SK-N-SH (cell line): ENCODE measurements around the gene DCLK1. TPM values are rescaled to one million over a fixed set of nuclear protein-coding genes. Genes with fewer than 3 reads are reported as not detected.

ENCODE experiments used
- CTCF ChIA-PET: fragments of 300-600, 350-600 bp; formaldehyde crosslinking; extraction: SDS; loops from one replicate; lab custom pipeline; 2021; lab: Yijun Ruan, JAX
- POLR2A ChIA-PET: fragments of 350-600 bp; sonication (Branson Sonifier 250); formaldehyde crosslinking; extraction: SDS; loops from one replicate; lab custom pipeline; 2020; ENCODE audit warnings: antibody characterized with exemption, inconsistent platforms; lab: Yijun Ruan, JAX
- DNase-seq: peaks from one replicate; pipeline ENCODE4 v3.0.0; 2012
- H2AFZ ChIP-seq: fragments of 200-600 bp; sonication (generic); 2 replicates; pipeline ENCODE4 v1.8.1; 2016; ENCODE audit warnings: antibody characterized with exemption, mild to moderate bottlenecking, low read depth
- H3F3A ChIP-seq: fragments of 200-600 bp; sonication (generic); replicated peaks from 2 replicates; pipeline ENCODE3; 2016; ENCODE audit warnings: antibody characterized with exemption, mild to moderate bottlenecking; ENCODE audit not compliant: insufficient read depth
- H3K27ac ChIP-seq, 2 experiments: fragments of 200-500 bp in 1 of 2; fragments of 200-600 bp in 1 of 2; sonication (Bioruptor generic) in 1 of 2; sonication (generic), shearing (Covaris generic) in 1 of 2; 2 replicates each; pipeline versions ENCODE4 v1.5.1 to v1.6.1; 2014 to 2016; ENCODE audit warnings: low read depth in 2 of 2, inconsistent platforms in 1 of 2, low read length in 1 of 2, mild to moderate bottlenecking in 1 of 2, mixed read lengths in 1 of 2
- H3K27me3 ChIP-seq: fragments of 200-600 bp; sonication (generic), shearing (Covaris generic); 2 replicates; pipeline ENCODE4 v1.6.1; 2016; ENCODE audit warnings: mixed run types; ENCODE audit not compliant: insufficient read depth
- H3K36me3 ChIP-seq, 2 experiments: fragments of 200-500 bp in 1 of 2; fragments of 200-600 bp in 1 of 2; sonication (Bioruptor generic) in 1 of 2; sonication (generic) in 1 of 2; replicated peaks in 1 of 2; 2 replicates each; pipeline versions ENCODE3 to v1.5.1; 2014 to 2016; ENCODE audit warnings: low read length in 1 of 2, mild to moderate bottlenecking in 1 of 2; ENCODE audit not compliant: insufficient read depth in 2 of 2, control insufficient read depth in 1 of 2
- H3K4me1 ChIP-seq, 2 experiments: fragments of 200-500 bp in 1 of 2; fragments of 200-600 bp in 1 of 2; sonication (Bioruptor generic) in 1 of 2; sonication (generic), shearing (Covaris generic) in 1 of 2; 2 replicates each; pipeline versions ENCODE4 v1.5.1 to v1.6.1; 2014 to 2016; ENCODE audit warnings: low read depth in 1 of 2, low read length in 1 of 2, mixed run types in 1 of 2; ENCODE audit not compliant: insufficient read depth in 2 of 2, control insufficient read depth in 1 of 2
- H3K4me2 ChIP-seq: fragments of 200-600 bp; sonication (generic), shearing (Covaris generic); 2 replicates; pipeline ENCODE4 v1.6.1; 2017; ENCODE audit warnings: mixed run types
- H3K4me3 ChIP-seq, 2 experiments: fragments of 200-500 bp in 1 of 2; fragments of 200-600 bp in 1 of 2; sonication (Bioruptor generic) in 1 of 2; sonication (generic), shearing (Covaris generic) in 1 of 2; 2 replicates each; pipeline versions ENCODE4 v1.5.1 to v1.8.1; 2014 to 2016; ENCODE audit warnings: low read depth in 2 of 2, inconsistent platforms in 1 of 2, low read length in 1 of 2, mild to moderate bottlenecking in 1 of 2, mixed read lengths in 1 of 2, moderate library complexity in 1 of 2
- H3K79me2 ChIP-seq: fragments of 200-600 bp; sonication (generic); 2 replicates; pipeline ENCODE4 v1.8.1; 2017; ENCODE audit warnings: mild to moderate bottlenecking; ENCODE audit not compliant: insufficient read depth
- H3K9ac ChIP-seq: fragments of 200-600 bp; sonication (generic); 2 replicates; pipeline ENCODE4 v1.6.1; 2017; ENCODE audit warnings: mixed run types
- H3K9me2 ChIP-seq: fragments of 200-600 bp; sonication (generic); 2 replicates; pipeline ENCODE4 v1.6.1; 2017; ENCODE audit warnings: mixed run types
- H3K9me3 ChIP-seq: fragments of 200-600 bp; sonication (generic); 2 replicates; pipeline ENCODE4 v1.6.1; 2017; ENCODE audit warnings: mixed run types, mild to moderate bottlenecking, moderate library complexity
- H4K20me1 ChIP-seq: fragments of 200-600 bp; sonication (generic); 2 replicates; pipeline ENCODE4 v1.6.1; 2017; ENCODE audit warnings: mild to moderate bottlenecking, mixed run types; ENCODE audit not compliant: insufficient read depth
- EP300 ChIP-seq, 2 experiments: IDR thresholded peaks; 2 replicates each; pipeline versions ENCODE4 v1.4.0 to v1.6.1; 2012; ENCODE audit warnings: borderline replicate concordance in 1 of 2, low read depth in 1 of 2, low read length in 1 of 2
- EZH2phosphoT487 ChIP-seq: fragments of 200-600 bp; sonication (generic); IDR thresholded peaks from 2 replicates; pipeline ENCODE4 v1.6.1; 2017; ENCODE audit warnings: low read depth, mixed run types, mild to moderate bottlenecking, antibody characterized with exemption, moderate library complexity, borderline replicate concordance
- FOXM1 ChIP-seq: IDR thresholded peaks from 2 replicates; pipeline ENCODE4 v1.4.0; 2012; ENCODE audit warnings: low read depth, mild to moderate bottlenecking
- GATA2 ChIP-seq: sonication (generic); formaldehyde crosslinking; IDR thresholded peaks from 2 replicates; pipeline ENCODE4 v1.5.0; 2020; ENCODE audit warnings: mild to moderate bottlenecking, missing genetic modification reagents
- MEF2A ChIP-seq: IDR thresholded peaks from 2 replicates; pipeline ENCODE4 v1.4.0; 2012; ENCODE audit warnings: low read depth, borderline replicate concordance
- MXI1 ChIP-seq: IDR thresholded peaks from 2 replicates; pipeline ENCODE4 v1.6.1; 2012; ENCODE audit warnings: mild to moderate bottlenecking, low read depth, low read length, improper control_type of control experiment
- NFIC ChIP-seq: IDR thresholded peaks from 2 replicates; pipeline ENCODE4 v1.4.0; 2012; ENCODE audit warnings: borderline replicate concordance
- NRF1 ChIP-seq: IDR thresholded peaks from 2 replicates; pipeline ENCODE4 v1.6.1; 2012; ENCODE audit warnings: low read depth, mild to moderate bottlenecking, low read length
- PBX3 ChIP-seq: IDR thresholded peaks from 2 replicates; pipeline ENCODE4; 2012
- POLR2AphosphoS5 ChIP-seq: IDR thresholded peaks from 2 replicates; pipeline ENCODE4 v1.6.1; 2012; ENCODE audit warnings: low read depth, low read length
- RAD21 ChIP-seq: IDR thresholded peaks from 2 replicates; pipeline ENCODE4 v1.6.1; 2012; ENCODE audit warnings: mild to moderate bottlenecking, low read length
- RXRA ChIP-seq: IDR thresholded peaks from 2 replicates; pipeline ENCODE4 v1.4.0; 2012; ENCODE audit warnings: low read depth, mild to moderate bottlenecking, borderline replicate concordance
- SIN3A ChIP-seq: IDR thresholded peaks from 2 replicates; pipeline ENCODE4 v1.6.1; 2012; ENCODE audit warnings: low read depth, mild to moderate bottlenecking, low read length, moderate library complexity, borderline replicate concordance
- SMC3 ChIP-seq: IDR thresholded peaks from 2 replicates; pipeline ENCODE4 v1.6.1; 2012; ENCODE audit warnings: low read depth, low read length, improper control_type of control experiment
- TCF12 ChIP-seq: IDR thresholded peaks from 2 replicates; pipeline ENCODE4 v1.4.0; 2012
- WGBS: methylation state at CpG from one replicate; pipeline ENCODE4 v1.1.6; 2017; ENCODE audit warnings: low lambda C conversion rate; 5-methylcytosine and 5-hydroxymethylcytosine counted together
- polyA plus RNA-seq, 3 experiments: library from polyadenylated mRNA; depleted of rRNA; stranded (reverse); fragments of >200 nt; gene quantifications; 2 replicates each; pipeline ENCODE4 v1.2.3, GENCODE V29; 2012
- TF ChIP-seq, protein P1 (sequence below): IDR thresholded peaks from 2 replicates; pipeline ENCODE4 v1.6.1; 2012; ENCODE audit warnings: mild to moderate bottlenecking, low read depth, low read length, moderate library complexity
- TF ChIP-seq, protein P2 (sequence below): IDR thresholded peaks from 2 replicates; pipeline ENCODE4 v1.4.0; 2012; ENCODE audit warnings: low read depth, borderline replicate concordance
- TF ChIP-seq, protein P3 (sequence below): fragments of 150-350 bp; IDR thresholded peaks from 2 replicates; pipeline ENCODE4 v1.6.1; 2016; ENCODE audit warnings: mild to moderate bottlenecking, low read depth, low read length

DCLK1 gene
- polyA plus RNA-seq, 1 of the 3 experiments (the other 2 are of a cell fraction), result 1.1 TPM

DNA sequence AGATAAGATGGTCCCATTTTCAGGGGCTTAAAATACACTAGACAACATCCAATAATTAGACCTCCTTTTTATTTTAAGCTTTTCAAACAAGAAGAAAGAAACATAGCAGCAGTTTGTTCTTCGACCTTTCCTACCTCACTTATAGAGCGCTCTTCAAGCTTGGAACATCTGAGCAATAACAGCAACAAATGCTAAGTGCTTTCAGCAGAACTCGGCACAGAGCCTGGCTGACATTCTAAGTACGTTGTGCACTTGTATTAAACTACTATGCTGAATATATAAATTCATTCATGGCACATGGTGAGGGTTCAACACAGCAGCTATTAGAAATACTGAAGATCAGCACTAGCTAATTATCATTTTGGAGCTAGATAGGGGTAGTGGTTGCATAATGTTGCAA lies 398.6 kb downstream of the DCLK1 start:
- POLR2A ChIA-PET, result no interaction called here
- Histone ChIP-seq H2AFZ (no peak overlapping the region), H3F3A (no peaks in the 10 kb centered on the region), H3K27me3 (no peaks in the 10 kb centered on the region), H3K4me3 (no peak overlapping the region), H4K20me1 (no peaks in the 10 kb centered on the region), H3K4me1 (no peaks in the 10 kb centered on the region; a peak in 1 of 4 replicates), H3K27ac (no peak overlapping the region), H3K36me3 (no peaks in the 10 kb centered on the region), H3K4me2 (no peak overlapping the region), H3K9me2 (no peaks in the 10 kb centered on the region), H3K9me3 (no peaks in the 10 kb centered on the region), H3K9ac (no peak overlapping the region), H3K79me2 (no peaks in the 10 kb centered on the region)
- no peak for TF ChIP-seq FOXM1
- TF ChIP-seq, protein P1, sequence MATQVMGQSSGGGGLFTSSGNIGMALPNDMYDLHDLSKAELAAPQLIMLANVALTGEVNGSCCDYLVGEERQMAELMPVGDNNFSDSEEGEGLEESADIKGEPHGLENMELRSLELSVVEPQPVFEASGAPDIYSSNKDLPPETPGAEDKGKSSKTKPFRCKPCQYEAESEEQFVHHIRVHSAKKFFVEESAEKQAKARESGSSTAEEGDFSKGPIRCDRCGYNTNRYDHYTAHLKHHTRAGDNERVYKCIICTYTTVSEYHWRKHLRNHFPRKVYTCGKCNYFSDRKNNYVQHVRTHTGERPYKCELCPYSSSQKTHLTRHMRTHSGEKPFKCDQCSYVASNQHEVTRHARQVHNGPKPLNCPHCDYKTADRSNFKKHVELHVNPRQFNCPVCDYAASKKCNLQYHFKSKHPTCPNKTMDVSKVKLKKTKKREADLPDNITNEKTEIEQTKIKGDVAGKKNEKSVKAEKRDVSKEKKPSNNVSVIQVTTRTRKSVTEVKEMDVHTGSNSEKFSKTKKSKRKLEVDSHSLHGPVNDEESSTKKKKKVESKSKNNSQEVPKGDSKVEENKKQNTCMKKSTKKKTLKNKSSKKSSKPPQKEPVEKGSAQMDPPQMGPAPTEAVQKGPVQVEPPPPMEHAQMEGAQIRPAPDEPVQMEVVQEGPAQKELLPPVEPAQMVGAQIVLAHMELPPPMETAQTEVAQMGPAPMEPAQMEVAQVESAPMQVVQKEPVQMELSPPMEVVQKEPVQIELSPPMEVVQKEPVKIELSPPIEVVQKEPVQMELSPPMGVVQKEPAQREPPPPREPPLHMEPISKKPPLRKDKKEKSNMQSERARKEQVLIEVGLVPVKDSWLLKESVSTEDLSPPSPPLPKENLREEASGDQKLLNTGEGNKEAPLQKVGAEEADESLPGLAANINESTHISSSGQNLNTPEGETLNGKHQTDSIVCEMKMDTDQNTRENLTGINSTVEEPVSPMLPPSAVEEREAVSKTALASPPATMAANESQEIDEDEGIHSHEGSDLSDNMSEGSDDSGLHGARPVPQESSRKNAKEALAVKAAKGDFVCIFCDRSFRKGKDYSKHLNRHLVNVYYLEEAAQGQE, result no peak
- no peak for TF ChIP-seq SIN3A
- TF ChIP-seq PBX3, result no peak
- TF ChIP-seq, protein P2, sequence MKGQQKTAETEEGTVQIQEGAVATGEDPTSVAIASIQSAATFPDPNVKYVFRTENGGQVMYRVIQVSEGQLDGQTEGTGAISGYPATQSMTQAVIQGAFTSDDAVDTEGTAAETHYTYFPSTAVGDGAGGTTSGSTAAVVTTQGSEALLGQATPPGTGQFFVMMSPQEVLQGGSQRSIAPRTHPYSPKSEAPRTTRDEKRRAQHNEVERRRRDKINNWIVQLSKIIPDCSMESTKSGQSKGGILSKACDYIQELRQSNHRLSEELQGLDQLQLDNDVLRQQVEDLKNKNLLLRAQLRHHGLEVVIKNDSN, result no peak
- TF ChIP-seq EZH2phosphoT487, result no peak
- TF ChIP-seq, protein P3, sequence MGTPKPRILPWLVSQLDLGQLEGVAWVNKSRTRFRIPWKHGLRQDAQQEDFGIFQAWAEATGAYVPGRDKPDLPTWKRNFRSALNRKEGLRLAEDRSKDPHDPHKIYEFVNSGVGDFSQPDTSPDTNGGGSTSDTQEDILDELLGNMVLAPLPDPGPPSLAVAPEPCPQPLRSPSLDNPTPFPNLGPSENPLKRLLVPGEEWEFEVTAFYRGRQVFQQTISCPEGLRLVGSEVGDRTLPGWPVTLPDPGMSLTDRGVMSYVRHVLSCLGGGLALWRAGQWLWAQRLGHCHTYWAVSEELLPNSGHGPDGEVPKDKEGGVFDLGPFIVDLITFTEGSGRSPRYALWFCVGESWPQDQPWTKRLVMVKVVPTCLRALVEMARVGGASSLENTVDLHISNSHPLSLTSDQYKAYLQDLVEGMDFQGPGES, result no peak
- TF ChIP-seq NFIC, result no peak
- TF ChIP-seq RXRA, result no peak
- TF ChIP-seq EP300 (IDR thresholded peaks at IDR 0.05; ENCODE audit: borderline replicate concordance in 1 of 2, low read depth in 1 of 2, low read length in 1 of 2), result no peak
- TF ChIP-seq GATA2 (CRISPR knock-in tag), result no peak
- TF ChIP-seq POLR2AphosphoS5, result no peak
- TF ChIP-seq MEF2A, result no peak
- TF ChIP-seq RAD21, result no peak
- TF ChIP-seq MXI1, result no peak
- no peak for TF ChIP-seq NRF1
- TF ChIP-seq SMC3, result no peak
- TF ChIP-seq TCF12, result no peak
- CTCF ChIA-PET, result interaction anchor here (1.0 to 1.2 kb wide), 3 partner anchors 12 to 80 kb away, joined by 3 to 4 read pairs (median 4); no protein-coding TSS in a partner anchor
- no peak for DNase-seq
- WGBS, result 77% methylated on average over 4 of the region's 4 CpGs
